HG03159 (cell line): Measurements from ENCODE around the gene RUSF1.
"Not testable (repeated sequence)": the region's sequence is repeated elsewhere in the genome, so short reads cannot be mapped to it uniquely, and the experiment has no call there.

Experiments
- ATAC-seq: cut with Tn5 transposase; IDR thresholded peaks from one replicate; pipeline ENCODE4 v1.9.1; 2021; ENCODE audit warnings: mild to moderate bottlenecking, moderate library complexity; ENCODE audit not compliant: unreplicated experiment

RUSF1 gene

DNA sequence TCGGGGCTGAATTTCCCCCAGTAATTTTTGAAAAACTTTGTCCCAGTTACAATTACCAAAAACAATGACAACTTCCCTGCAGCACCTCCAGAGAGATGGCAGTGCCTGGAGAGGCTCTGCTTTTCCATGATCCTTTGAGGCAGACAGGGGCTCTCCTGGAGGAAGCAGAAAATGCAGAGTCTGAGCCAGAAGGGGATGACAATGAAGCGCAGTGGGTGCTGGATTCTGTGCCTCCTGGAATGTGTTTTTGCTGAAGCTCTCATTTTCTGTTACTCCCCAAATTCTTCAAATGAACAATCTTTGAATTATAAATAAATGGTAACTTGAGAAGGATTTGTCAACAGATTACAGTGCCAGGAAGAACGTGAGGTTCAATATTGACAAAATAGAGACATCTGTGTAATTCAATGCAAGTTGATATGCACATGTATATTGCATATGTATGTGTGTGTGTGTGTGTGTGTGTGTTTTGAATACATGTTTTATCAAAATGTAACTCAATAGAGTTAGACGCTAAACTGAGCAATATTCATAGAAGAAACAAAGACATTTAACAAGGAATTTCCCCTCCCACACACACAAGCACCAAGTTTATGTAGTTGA, 9.7 kb upstream of the RUSF1 start:
- ATAC-seq: no peak

DNA sequence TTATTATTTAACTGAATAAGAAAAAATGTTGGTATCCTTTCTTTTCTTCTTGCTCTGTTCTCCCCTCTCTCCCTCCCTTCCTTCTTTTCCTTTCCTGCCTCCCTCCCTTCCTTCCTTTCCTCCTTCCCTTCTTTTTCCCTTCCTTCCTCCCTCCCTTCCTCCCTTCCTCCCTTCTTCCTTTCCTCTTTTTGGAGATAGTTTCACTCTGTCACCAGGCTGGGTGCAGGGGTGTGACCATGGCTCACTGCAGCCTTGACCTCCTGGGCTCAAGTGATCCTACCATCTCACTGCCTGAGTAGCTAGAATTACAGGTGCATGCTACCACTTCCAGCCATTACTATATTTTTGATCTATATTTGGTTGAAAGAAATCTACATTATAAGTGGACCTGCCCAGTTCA, 5.7 kb upstream of the RUSF1 start:
- no peak for ATAC-seq

DNA sequence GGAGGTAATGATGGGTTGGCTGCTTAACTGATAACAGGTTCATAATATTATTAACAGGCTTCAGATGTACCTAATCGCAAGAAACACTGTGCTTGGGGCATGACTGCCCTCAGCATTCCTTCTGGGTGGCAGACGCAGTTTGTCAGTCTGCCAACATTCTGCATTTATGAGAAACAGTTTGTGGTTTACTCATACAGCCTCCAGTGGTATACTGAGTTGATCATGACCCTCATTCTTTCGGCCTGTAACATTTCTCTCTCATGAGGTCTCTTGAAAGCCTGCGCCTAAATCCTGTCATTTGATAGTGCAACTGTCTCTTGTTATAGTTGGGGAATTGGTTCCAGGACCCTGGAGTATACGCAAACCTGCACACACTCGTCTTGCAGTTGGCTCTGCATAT, 4.9 kb upstream of the RUSF1 start:
- no peak for ATAC-seq

DNA sequence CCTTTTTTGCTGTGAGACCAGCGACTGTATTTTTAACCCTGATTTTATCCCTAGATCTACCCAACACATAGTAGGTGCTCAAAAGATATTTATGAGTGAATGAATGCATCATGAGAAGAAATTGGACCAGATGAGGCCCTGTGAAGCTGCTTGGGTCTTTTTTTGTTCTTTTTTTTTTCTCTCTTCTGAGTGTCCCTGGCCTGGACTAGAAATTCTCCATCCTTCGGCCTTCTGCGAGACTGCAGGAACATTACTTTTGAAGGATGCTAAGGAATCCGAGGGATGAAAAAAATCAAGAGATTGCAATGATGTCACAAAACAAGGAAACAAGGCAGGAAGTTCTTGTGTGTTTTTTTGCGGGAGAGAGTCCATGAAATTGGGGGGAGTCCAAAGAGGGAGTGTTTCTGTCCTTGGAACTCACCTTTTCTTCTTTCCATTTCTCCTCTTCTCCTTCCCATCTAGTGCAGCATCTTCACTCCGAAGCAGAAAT, 560 bp upstream of the RUSF1 start:
- ATAC-seq: no peak

DNA sequence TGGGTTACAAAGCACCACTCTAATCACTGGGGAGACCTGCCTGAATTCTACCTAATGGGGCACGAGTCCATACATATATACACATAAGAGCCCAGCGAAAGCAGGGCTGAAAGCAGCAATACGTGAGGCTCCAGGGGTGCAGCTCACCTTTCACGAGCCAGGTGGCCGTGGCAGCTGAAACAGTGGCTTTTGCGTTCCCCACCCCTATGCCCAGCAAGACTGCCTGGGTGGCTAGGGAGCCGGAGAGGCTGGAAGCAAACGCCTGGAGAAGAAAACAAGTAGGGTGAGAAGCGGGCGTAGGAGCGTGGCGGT, 618 bp downstream of the RUSF1 start:
- ATAC-seq: peak; percentile 2

DNA sequence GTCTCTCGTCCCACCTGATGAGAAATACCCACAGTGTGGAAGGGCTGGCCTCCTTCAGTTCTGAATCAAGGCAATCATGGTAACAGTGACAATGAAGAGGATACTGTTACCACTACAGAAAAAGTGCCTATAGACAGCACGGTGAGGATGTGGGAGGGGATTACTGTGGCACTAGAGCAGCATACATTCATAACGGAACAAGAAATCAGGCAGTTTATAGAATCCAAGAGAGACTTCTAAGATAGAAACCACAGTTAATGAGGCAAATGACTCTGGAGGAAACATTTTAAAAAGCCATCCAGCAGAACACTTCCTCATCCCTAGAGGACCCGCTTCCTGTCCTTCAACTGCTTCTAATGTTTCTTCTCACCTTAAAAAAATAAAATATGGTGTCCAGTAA, 2.7 kb downstream of the RUSF1 start:
- peak; percentile 43 for ATAC-seq

DNA sequence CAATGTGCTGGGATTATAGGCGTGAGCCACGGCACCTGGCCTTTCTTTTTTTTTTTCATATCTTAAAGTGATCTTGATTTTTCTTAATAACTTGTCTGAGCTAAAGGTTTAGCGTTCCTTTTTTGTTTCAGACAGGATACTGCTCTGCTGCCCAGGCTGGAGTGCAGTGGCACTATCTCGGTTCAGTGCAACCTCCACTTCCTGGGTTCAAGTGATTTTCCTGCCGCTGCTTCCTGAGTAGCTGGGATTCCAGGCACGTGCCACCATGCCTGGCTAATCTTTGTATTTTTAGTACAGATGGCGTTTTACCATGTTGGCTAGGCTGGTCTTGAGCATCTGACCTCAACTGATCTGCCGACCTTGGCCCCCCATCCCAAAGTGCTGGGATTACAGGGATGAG, 4.0 kb downstream of the RUSF1 start:
- ATAC-seq: no peak

DNA sequence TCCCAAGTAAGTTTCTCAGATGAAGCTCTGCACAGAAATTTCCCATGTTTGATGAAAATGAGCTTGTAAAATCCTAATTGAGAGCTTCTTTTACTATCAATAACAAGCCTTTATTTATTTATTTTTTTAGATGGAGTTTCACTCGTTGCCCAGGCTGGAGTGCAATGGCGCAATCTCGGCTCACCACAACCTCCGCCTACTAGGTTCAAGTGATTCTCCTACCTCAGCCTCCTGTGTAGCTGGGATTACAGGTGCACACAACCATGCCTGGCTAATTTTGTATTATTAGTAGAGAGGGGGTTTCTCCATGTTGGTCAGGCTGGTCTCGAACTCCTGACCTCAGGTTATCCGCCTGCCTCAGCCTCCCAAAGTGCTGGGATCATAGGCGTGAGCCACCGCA, 4.6 kb downstream of the RUSF1 start:
- not testable (repeated sequence) for ATAC-seq

DNA sequence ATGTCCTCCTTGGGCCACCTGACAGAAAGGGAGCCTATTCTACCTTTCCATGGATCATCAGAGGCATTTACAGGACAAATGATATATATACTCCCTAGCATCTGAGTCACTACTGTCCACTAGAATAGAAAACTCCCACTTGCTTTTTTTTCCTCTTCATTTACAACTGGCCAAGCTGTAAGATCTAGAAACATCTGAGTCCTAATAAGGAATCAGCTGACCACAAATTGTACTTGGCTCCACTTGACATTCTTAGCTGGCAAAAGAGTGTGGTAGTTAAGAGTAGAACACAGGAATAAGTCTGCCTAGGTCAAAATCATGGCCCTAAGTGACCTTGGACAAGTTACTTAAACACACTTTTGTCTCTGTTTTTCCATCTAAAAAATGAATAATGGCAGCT, 5.2 kb downstream of the RUSF1 start:
- no peak for ATAC-seq

DNA sequence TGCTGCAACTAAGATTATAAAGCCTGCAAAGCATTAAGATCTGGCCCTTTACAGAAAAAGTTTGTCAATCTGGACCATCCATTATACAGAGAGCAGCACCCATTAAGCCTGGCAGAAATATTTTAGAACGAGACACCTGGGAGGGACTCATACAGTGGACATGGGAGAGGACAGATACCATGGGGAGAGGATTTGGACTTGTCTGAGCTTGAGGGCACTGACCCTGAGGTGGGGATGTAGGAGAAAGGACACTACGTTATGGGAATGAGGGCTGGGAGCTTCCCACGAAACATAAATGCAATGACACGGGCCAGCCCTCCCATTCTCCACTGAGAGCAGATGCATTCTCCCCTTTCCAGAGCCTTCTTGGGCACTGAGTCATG, 6.2 kb downstream of the RUSF1 start:
- no peak for ATAC-seq

DNA sequence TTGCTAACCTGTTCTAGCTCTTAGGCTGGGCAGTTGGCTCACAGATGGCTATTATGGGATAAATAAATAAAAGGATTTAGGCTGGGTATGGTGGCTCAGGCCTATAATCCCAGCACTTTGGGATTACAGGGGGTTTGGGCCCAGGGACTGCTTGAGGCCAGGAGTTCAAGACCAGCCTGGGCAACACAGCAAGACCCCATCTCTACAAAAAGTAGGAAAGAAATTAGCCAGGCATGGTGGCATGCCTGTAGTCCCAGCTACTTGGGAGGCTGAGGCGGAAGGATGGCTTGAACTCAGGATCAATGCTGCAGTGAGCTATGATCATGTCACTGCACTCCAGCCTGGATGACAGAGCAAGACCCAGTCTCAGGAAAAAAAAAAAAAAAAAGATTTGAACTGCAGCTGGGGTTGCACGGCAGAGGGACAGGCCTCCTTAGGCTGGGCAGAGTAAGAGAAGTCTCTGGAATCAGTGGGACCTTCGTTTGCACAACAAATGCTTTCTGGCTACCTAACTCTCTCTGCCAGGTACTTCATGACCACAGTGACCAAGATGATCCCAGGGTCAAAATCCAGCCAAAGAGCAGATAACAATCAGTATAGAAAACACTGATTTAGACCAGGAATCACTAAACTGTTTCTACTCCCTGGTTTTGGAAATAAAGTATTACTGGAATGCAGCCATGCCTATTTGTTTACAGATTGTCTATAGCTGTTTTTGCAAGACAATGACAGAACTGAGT, 6.8 kb downstream of the RUSF1 start:
- ATAC-seq: no peak

DNA sequence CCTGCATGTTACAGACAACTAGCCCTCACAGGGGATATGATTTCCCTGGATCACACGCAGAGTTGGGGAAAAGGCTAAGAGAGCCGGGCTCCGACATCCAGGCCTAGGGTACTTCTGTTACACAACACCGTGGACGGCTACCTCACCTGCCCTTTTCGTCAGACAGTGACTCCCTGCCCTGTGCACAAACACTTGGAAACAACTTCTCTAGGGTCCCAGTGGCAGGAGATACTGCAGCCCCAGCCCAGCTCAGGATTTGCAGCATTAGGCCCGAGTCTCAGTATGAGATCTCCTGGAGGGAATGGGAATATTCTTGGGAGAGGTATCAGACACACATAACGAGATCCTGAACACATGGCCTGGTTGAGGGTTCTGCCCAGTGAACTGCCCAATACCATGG, 8.3 kb downstream of the RUSF1 start:
- no peak for ATAC-seq

DNA sequence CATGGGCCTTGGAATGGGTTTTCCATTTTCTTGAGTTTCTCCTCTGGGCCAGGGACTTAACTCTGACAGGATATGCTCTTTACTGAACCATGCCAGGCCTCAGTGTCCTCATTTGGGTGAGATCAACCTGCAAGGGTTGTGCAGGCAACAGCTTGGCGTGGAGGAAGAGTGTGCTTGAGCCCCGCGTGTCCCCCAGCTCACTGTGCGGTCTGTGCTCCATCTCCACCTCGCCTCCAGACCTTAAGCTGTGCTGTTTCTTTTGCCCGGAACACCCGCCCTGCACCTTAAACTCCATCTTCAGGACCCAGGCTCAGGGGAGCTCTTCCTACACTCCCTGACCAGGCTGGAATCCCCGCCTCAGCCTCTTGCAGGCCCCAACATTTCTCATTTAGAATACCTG, 9.7 kb downstream of the RUSF1 start:
- ATAC-seq: no peak

DNA sequence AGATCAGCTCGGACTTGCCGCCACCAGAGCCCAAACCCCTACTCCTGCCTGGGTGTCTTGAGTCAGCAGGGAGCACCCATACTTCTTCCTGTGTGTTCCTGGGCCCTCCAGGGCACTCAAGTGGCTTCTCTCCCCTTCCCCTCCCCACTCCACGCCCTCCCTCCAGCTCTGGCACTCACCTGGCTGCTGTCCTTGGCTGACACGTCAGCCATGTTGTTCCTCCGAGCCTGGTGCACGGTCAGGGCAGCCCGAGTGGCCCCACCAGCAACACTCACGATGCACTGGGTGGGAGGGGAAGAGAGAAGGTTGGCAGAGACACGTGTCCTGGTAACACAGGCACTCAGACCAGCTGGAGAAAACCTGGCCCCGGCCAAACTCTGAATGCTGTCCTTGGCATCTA, 11.5 kb downstream of the RUSF1 start:
- no peak for ATAC-seq

DNA sequence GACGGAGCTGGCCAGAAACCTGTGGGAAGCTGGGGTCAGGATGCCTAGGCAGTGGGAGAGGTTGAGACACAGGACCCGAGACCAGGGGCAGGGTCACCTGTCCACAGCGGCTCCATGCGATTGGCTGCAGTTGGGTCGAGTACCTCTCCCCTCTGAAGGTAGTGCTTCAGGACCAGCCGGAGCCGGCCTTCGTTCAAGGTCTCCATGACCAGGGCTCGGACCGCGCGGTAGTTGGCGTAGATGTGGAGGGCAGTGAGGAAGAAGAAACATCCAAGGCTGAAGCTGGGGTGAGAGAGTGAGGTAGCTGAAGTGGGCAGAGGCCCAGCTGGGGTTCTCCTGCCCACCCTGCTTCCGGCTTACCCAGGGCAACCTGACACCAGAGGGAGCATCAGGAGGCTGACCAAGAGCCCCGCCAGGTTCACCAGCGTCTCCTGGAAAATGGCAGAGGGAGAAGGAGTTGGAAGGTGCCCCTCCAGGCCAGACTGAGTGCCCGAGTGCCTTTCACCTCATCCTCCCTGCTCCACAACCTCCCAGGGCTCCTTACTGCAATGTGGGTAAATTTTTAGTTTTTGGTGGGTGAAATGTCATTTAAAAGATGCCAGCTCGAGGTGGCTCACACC, 14.6 kb downstream of the RUSF1 start:
- no peak for ATAC-seq

DNA sequence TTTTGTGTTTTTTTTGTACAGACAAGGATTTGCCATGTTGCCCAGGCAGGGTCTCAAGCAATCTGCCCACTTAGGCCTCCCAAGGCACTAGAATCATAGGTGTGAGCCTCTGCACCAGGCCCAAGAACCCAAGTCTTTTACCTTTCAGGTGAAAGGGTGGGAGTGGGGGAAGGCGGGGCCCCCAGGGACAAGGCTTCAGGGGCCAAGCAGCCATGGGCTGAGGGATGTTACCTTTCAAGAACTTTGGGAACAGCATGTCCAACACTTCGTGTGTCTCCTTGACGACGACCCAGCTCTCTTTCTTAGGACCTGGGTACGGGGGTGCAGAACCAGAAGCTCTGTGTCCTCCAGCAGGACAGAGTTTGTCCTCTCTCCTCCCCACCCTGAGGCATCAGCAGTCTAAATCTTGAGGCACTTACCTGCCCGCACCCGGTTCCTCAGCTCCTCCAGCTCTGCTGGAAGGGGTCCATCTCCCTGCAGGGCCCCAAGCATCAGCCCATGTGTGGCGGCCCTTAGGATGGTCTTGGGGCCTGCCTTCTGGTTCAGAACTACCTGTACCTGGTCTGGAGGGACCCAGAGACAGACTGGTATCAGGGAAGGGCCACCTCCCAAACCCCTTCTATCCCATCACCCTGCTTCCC, 16.3 kb downstream of the RUSF1 start:
- ATAC-seq: no peak

DNA sequence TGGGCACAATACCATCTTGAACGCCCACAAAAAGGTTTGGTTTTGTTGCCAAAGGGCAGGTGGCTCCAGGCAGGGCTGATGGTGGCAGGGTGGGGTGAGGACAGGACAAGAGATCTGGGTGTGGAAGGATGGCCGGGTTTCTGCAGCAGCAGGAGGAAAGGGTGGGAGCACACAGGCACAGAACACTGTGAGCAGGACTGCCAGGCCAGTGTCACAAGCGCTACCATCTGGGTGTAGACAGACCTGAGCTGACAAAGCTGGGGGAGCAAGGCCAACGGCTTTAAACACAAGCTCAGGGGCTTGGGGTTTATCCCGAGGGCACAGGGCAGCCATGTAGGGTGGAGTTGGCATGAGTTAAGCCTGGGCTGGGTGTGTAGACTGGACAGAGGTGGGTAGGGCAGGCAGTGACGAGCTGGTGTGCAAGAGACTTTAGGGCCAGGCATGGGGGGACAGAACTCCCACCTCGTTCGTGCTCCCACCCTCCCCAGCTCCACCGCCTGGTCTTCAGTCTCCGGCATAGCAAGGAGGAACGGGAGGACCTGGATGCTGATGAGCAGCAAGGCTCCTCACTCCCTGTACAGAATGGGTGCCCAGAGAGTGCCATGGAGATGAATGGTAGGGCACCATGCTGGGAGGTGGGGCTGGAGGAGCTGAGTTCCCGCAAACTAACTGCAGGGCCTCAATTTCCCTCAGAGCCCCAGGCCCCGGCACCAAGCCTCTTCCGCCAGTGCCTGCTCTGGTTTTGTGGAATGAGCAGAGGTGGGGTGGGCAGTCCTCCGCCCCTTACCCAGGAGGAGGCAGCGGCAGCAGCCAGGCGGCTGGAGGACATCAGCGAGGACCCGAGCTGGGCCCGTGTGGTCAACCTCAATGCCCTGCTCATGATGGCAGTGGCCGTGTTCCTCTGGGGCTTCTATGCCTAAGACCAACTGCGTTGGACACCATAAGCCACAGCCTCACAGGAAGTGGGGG, 18.3 kb downstream of the RUSF1 start:
- ATAC-seq: no peak

DNA sequence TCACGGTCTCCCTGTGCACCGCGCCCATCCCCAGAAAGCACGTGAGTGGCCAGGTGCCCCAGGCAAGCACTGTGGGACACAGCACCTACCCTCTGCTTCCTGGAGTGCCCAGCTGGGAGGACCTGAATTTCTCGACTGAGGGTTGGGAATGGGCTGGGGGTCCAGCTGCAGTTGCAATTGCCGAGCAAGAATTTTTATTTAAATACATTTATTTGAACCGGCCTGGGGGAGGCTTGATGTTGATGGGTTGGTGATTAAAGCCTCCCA, 19.0 kb downstream of the RUSF1 start:
- no peak for ATAC-seq

DNA sequence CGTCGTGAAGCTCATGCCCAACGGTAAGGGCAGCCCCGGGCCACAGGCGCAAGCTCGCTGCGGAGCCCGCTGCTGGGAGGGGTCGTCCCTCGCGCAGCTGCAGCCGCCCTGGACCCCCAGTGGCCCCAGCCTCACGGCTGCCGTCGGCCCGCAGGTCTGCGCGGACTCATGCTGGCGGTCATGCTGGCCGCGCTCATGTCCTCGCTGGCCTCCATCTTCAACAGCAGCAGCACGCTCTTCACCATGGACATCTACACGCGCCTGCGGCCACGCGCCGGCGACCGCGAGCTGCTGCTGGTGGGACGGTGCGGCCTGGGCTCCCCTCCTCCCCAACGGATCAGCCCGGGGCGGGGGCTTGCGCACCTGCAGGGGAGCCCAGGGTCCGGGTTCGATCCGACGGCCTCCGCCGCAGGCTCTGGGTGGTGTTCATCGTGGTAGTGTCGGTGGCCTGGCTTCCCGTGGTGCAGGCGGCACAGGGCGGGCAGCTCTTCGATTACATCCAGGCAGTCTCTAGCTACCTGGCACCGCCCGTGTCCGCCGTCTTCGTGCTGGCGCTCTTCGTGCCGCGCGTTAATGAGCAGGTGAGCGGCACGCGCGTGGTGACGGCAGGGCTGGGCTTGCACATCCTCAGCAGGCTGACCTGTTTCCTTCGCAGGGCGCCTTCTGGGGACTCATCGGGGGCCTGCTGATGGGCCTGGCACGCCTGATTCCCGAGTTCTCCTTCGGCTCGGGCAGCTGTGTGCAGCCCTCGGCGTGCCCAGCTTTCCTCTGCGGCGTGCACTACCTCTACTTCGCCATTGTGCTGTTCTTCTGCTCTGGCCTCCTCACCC, 19.5 kb downstream of the RUSF1 start:
- ATAC-seq: no peak

DNA sequence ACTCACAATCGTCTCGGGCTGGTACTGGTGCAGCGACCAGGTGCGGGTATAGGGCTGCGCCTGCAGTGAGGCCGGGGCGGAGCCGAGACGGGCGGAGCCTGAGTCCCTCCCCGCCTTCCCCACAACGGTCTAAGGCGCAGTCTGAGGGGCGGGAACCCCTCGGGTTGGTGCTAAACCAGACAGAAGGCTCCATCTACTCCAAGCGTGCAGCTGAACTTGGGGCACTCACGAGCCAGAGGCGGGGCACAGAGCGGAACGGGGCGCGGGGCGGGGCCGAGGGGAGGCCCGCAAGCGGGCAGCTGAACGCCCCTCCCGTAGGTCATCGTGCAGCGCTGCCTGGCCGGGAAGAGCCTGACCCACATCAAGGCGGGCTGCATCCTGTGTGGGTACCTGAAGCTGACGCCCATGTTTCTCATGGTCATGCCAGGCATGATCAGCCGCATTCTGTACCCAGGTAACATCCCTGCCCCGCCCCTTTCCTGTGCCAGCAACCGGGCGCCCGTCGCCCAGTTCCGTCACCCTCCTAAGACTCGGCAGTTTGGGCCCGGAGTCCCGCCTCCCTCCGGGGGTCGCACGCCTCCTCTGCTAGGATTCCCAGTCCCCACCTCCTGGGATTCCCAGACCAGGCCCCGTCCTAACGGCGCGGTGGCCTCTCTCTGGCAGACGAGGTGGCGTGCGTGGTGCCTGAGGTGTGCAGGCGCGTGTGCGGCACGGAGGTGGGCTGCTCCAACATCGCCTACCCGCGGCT, 20.3 kb downstream of the RUSF1 start:
- peak; percentile 85 for ATAC-seq
